OCI-LY1 (cell line): ENCODE measurements around the gene DMD.

Experiments used
- EZH2 ChIP-seq: fragments of 200-600 bp; sonication (generic), shearing (Covaris generic); IDR thresholded peaks from 2 replicates; pipeline ENCODE4 v1.8.0; 2017; ENCODE audit warnings: borderline replicate concordance, mixed run types, mild to moderate bottlenecking, antibody characterized with exemption, low read length, moderate library complexity, mixed read lengths
- TF ChIP-seq, protein P1 (sequence below): fragments of 200-600 bp; sonication (generic), shearing (Covaris generic); IDR thresholded peaks from 2 replicates; pipeline ENCODE4 v1.5.1; 2017; ENCODE audit warnings: mild to moderate bottlenecking, antibody characterized with exemption, low read length, moderate library complexity, mixed read lengths

DNA sequence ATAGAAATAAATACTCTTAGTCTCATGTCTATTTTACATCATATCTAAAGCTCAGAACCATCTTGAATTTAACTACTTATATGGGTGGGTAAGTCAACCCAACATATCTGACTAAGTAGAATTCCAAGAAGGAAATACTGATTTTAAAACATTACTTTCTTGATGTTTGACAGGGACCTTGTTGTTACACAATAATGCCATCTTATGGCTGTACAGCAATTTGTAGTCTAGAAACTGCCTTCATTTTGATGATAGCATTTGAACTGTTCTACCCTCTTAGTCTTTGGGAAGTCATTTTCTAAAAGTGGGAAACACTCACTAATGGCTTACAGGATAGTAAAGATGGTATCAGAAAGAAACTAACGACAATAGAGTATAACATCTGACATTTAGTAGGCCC is 929.5 kb downstream of the DMD start:
- TF ChIP-seq, protein P1, sequence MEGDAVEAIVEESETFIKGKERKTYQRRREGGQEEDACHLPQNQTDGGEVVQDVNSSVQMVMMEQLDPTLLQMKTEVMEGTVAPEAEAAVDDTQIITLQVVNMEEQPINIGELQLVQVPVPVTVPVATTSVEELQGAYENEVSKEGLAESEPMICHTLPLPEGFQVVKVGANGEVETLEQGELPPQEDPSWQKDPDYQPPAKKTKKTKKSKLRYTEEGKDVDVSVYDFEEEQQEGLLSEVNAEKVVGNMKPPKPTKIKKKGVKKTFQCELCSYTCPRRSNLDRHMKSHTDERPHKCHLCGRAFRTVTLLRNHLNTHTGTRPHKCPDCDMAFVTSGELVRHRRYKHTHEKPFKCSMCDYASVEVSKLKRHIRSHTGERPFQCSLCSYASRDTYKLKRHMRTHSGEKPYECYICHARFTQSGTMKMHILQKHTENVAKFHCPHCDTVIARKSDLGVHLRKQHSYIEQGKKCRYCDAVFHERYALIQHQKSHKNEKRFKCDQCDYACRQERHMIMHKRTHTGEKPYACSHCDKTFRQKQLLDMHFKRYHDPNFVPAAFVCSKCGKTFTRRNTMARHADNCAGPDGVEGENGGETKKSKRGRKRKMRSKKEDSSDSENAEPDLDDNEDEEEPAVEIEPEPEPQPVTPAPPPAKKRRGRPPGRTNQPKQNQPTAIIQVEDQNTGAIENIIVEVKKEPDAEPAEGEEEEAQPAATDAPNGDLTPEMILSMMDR: no peak
- TF ChIP-seq EZH2: no peak
